ENCODE measurements around the gene MINK1. TPM values are rescaled to one million over a fixed set of nuclear protein-coding genes. Genes with fewer than 3 reads are reported as not detected.

MINK1 gene
- total RNA-seq, 1 donor from 2014 or later = 73.0 TPM

- peak overlapping the region; percentile 96 for H3K4me3 Mint-ChIP-seq
- TF ChIP-seq CTCF (conservative IDR thresholded peaks at IDR 0.05) = no peak
- H3K27ac Mint-ChIP-seq (ENCODE audit: unreplicated experiment) = peak overlapping the region; percentile 99
- peaks cover 11% of the 10 kb centered on the region for H3K27me3 Mint-ChIP-seq (ENCODE audit: low read depth)
- peaks cover 21% of the 10 kb centered on the region for H3K36me3 Mint-ChIP-seq (ENCODE audit: low read depth)
- no peaks in the 10 kb centered on the region for H3K9me3 Mint-ChIP-seq
- peaks cover 54% of the 10 kb centered on the region for H3K4me1 Mint-ChIP-seq
- DNase-seq (ENCODE audit: low read depth, low spot score) = no peak
Observed at GRCh38 chr17:4940555-4941318, 107.6 kb downstream of the MINK1 start.

GRCh38 chr17:4941319-4941610 is 108.1 kb downstream of the MINK1 start:
- no peak for TF ChIP-seq CTCF (conservative IDR thresholded peaks at IDR 0.05)
- Mint-ChIP-seq H3K4me3 (peak overlapping the region; percentile 96), H3K36me3 (ENCODE audit: low read depth) (peaks cover 19% of the 10 kb centered on the region), H3K9me3 (no peaks in the 10 kb centered on the region), H3K27ac (ENCODE audit: unreplicated experiment) (peak overlapping the region; percentile 53), H3K4me1 (peaks cover 56% of the 10 kb centered on the region), H3K27me3 (ENCODE audit: low read depth) (peaks cover 11% of the 10 kb centered on the region)
- DNase-seq (ENCODE audit: low read depth, low spot score) = no peak

- Mint-ChIP-seq H3K36me3 (ENCODE audit: low read depth) (peaks cover 20% of the 10 kb centered on the region), H3K4me1 (peaks cover 63% of the 10 kb centered on the region), H3K27me3 (ENCODE audit: low read depth) (peaks cover 11% of the 10 kb centered on the region), H3K9me3 (no peaks in the 10 kb centered on the region), H3K27ac (ENCODE audit: unreplicated experiment) (no peak overlapping the region), H3K4me3 (peak overlapping the region; percentile 96)
- DNase-seq (ENCODE audit: low read depth, low spot score) = no peak
- no peak for TF ChIP-seq CTCF (conservative IDR thresholded peaks at IDR 0.05)
Observed at GRCh38 chr17:4942760-4943508, 109.8 kb downstream of the MINK1 start.

GRCh38 chr17:4944163-4944553 is 111.0 kb downstream of the MINK1 start:
- Mint-ChIP-seq H3K27me3 (ENCODE audit: low read depth) (peaks cover 11% of the 10 kb centered on the region), H3K36me3 (ENCODE audit: low read depth) (peaks cover 20% of the 10 kb centered on the region)

More at GRCh38 chr17:4944163-4944553, 111.0 kb downstream of the MINK1 start:
- DNase-seq (ENCODE audit: low read depth, low spot score) = no peak
- peaks cover 57% of the 10 kb centered on the region for H3K4me1 Mint-ChIP-seq
- no peaks in the 10 kb centered on the region for H3K9me3 Mint-ChIP-seq
- H3K4me3 Mint-ChIP-seq = peak overlapping the region; percentile 96
- no peak overlapping the region for H3K27ac Mint-ChIP-seq (ENCODE audit: unreplicated experiment)
- TF ChIP-seq CTCF (conservative IDR thresholded peaks at IDR 0.05) = no peak
